GM21528 (cell line): Measurements from ENCODE around the gene PKN3.
A peak's percentile ranks its signal among the peaks of the same experiment; 100 is the strongest.
"Not testable (repeated sequence)": the region's sequence is repeated elsewhere in the genome, so short reads cannot be mapped to it uniquely, and the experiment has no call there.

Experiments
- ATAC-seq: cut with Tn5 transposase; IDR thresholded peaks from one replicate; pipeline ENCODE4 v1.9.1; 2021; ENCODE audit warnings: mild to moderate bottlenecking, moderate library complexity; ENCODE audit not compliant: unreplicated experiment, low FRiP score

PKN3 gene

DNA sequence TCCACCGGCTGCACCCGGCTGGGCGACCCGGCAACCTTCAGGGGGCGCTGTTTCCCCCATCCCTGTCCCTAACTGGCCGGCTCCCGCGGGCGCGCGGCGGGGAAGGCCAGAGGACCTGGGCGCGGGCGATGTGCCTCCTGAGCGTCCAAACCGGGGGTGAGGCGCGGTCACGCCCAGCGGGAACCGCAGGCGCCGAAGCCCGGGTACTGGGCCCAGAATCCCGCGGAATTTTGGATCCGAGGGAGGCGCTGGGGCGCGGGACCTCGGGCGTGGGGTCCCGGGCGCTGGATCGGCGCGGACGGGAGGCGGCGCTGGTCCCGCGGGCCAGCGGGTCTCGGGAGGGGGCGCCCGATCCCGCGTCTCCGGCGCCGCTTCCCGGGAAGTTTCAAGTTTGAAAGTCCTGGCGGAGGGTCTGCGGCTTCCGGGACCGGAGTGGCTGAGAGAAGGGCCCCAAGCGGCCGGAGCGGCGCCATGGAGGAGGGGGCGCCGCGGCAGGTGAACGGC is at the start of gene PKN3:
Gene PKN3, plus strand, starts transcription at position 59 of the 504 bp plus-strand sequence. Its CDS starts 413 bp downstream, at position 472.
- peak; percentile 65 for ATAC-seq

- ATAC-seq, result no peak
These were observed 48.4 kb upstream of the PKN3 start for GRCh38 chr9:128653908-128654307.

DNA sequence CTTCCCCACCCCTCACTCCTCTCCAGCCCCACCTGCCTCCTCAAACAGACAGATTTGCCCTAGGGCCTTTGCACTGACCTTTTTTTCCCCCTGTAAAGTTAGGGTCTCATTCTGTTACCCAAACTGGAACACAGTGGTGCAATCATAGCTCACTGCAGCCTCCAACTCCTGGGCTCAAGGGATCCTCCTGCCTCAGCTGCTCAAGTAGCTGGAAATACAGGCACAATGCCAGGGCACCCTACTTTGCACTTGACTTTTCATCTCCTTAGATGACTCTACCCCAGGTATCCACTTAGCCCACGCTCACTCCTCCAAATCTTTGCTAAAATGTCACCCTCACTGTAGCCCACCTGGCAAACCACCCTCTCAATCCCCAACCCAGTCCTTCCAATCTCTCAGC is 47.8 kb upstream of the PKN3 start:
- no peak for ATAC-seq

DNA sequence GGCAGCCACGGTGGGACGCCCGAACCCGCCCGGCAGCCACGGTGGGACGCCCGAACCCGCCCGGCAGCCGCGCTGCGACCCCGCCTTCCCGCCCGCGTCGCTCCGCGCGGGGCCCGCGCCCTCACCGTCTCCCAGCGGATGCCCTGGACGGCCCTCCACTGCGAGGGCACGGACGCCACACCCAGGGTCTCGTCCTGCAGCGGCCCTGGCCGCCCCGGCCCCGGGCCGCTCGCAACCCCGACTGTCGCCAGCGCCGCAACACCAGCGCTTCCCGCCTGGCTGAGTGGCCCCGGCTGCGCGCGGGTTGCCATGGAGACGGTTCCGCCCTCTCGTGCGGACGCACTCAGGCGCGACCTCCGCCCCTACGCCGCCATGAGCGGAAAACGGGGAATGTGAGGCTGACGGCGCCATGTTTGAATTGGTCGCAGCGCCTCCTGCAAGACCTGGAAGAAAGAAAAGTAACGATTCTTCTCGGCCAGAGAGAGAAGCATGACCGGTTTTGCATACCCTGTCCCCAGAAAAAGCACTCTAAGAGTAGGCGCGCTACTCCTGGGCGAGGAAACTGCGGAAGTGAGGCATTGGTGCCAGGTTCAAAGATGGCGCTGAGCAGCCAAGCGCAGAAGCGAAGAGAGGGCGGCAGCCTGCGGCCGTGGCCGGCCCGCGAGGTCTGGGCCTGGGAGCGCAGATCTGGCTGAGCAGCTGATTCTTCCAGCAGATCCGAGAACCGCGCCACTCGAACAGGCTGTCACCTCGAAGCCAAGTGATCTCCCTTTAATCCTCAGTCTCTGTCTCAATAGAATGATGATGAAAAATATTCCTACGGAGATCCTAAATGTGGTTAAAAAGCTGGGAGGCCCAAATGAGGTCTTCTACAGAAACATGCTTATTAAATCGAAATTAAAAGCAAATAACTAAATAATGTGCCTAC is 45.6 kb upstream of the PKN3 start, which contains the start of gene DYNC2I2:
Gene DYNC2I2, minus strand, starts transcription at position 432 of the 928 bp plus-strand sequence. Its CDS starts 121 bp downstream, at position 311.
- ATAC-seq, result peak; percentile 61

DNA sequence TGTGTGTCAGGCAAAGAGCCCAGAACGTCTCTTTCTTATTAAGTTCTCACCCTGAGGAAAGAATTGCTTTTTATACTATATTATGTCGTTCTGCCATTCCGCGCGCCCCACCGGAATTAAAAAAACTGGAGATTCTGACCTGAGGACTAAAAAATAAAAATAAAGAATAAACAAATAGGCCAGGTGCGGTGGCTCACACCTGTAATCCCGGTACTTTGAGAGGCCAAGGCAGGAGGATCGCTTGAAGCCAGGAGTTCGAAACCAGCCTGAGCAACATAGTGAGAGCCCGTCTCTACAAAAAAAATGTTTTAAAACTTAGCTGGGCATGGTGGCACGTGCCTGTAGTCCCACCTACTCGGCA is 45.0 kb upstream of the PKN3 start:
- no peak for ATAC-seq

GRCh38 chr9:128657796-128658195 is 44.5 kb upstream of the PKN3 start:
- no peak for ATAC-seq

- not testable (repeated sequence) for ATAC-seq
These were observed 35.8 kb upstream of the PKN3 start for GRCh38 chr9:128666481-128666941.

- ATAC-seq, result no peak
These were observed 32.5 kb upstream of the PKN3 start for GRCh38 chr9:128669786-128670185.

GRCh38 chr9:128675382-128675781 is 26.9 kb upstream of the PKN3 start:
- ATAC-seq, result no peak

DNA sequence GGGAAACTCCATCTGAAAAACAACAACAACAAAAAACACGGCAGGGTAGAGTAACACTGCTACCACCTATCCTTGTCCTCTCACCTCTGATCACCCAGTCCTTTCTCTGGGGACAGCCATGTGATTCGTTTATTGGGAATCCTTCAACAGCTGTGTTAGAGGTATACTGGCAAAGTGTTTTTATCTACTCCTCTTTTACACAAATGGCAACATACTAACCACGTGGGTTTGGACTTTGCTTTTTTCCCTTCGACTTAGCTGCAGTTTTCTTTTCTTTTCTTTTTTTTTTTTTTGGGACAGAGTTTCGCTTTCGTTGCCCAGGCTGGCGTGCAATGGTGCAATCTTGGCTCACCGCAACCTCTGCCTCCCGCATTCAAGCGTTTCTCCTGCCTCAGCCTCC is 24.5 kb upstream of the PKN3 start:
- no peak for ATAC-seq

DNA sequence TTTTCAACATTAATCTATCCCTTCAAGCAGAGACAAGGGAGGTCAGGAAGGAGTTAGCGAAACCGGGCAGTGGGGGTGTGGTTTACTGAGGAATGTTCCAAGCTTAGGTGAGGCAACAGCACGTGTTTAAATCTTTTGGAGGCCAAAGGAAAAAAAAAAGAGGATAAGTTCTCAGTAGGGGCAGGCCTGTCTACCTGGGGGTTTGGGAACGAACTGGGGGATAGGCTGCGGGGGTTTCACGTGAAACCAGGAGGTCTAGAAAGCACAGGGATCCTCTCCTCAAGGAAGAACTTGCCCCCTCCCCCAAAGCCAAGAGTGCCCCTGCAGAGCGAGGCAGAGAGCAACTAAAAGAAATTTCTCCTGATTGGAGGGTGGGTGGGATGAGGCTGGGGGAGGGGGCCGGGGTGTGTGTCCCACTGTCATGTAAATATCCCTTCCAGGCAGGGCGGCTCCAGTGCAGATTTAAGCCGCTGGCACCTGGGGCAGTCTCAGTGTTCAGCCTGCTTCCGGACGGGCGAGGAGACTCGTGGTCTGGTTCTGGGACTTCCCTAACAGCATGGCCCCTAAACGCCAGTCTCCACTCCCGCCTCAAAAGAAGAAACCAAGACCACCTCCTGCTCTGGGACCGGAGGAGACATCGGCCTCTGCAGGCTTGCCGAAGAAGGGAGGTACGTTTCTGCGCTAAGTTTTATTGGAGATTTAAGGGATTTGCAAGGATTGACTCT is 18.8 kb upstream of the PKN3 start:
- peak; percentile 31 for ATAC-seq

- peak; percentile 2 for ATAC-seq
These were observed 18.3 kb upstream of the PKN3 start for GRCh38 chr9:128684065-128684324.

GRCh38 chr9:128684325-128685199 is 17.7 kb upstream of the PKN3 start:
- peak; percentile 26 for ATAC-seq

DNA sequence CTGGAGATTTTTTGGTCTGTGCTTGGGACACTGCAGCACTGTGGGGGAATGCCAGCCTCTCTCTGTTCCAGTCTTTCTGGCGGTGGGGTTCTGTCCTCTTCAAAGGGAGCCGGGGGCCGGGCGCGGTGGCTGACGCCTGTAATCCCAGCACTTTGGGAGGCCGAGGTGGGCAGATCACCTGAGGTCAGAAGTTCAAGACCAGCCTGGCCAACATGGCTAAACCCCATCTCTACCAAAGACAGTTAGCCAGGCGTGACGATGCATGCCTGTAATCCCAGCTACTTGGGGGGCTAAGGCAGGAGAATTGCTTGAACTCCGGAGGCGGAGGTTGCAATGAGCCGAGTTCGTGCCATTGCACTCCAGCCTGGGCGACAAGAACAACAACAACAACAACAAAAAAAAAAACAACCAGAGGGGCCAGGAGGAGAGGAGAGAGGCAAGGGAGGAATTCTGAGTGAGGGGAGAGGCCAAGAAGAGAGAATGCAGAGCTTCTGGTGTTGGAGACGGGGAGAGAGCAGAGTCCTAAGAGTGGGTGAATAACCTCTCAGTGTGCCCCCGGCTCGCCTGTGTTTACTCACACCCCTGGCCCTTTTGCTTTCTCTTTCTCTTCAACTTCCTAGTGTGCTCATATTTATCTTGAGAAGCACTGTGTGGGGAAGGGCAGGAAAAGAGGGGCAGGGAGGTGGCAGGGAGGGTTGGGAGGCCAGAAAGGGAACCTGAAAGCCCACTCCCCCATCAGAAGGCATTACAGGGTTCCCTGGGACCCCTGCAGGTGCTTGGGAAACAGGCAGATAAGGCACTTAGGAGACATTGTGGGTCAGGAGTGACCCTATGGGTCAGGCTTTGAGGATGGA is 16.4 kb upstream of the PKN3 start:
- no peak for ATAC-seq

GRCh38 chr9:128687453-128687852 is 14.8 kb upstream of the PKN3 start:
- no peak for ATAC-seq

DNA sequence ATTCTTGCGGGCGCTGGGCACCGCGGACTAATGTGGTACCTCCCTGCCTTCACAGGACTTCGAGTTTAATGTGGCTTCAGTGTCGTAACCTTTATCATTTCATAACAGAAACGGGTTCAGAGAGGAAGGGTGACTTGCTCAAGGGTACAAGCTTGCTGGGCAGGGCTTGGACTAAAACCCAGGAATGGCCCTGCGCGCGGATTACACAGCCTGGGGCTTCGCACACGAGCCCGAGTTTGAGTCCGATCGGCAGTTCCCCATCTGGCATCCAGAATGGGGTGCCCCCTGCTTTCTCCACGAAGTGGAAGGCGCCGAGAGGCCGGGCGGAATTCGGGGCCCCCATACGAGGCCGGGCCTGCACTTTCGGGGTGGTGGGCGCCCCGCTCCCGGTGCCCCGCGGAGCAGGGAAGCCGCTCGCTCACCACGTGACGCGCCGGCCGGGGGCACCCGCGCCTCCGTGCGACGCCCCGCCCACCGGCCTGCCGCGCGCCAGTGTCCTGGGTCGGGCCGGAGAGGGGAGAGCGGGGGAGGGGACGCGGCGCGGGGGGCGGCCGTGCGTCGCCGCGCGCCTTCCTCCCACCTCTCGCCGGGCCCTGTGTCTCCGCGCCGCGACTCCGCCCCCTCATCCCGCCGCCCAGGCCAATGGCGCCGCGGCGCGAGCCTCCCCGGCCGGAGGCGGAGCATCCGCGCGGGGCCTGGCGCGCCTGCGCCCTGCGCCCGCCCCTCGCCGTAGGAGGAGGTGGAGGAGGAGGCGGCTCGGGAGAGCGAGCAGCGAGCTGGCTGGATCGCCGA is 13.6 kb upstream of the PKN3 start, which contains the start of gene SET:
Gene SET, plus strand, starts transcription at position 722 of the 792 bp plus-strand sequence. CDS start 361 bp downstream, outside the sequence.
- ATAC-seq, result peak; percentile 61

DNA sequence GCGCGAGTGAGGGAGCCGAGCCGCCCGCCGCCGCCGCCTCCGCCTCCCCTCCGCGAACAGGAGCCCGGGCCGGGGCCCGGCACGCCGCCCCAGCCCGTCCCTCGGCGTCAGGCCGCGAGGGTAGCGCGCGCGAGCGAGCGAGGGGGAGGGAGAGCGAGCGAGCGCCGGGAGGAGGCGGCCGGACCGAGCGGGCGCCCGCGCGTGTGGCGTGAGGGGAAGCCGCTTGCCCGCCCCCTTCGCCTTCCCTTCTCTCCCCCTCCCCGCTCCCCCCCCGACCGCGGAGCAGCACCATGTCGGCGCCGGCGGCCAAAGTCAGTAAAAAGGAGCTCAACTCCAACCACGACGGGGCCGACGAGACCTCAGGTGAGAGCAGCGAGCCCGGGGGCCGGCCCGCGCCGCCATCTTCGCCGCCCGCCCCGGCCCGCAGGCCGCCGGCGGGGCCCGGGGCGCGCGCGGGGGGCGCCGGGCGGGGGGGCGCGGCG is 13.0 kb upstream of the PKN3 start:
- ATAC-seq, result peak; percentile 16
